AG04449 (cell line): ENCODE results near the gene TTLL11.

Experiments used
- CTCF ChIA-PET: fragments of 350-600 bp; formaldehyde crosslinking; extraction: SDS; loops from one replicate; lab custom pipeline; 2021; ENCODE audit warnings: antibody characterized with exemption; lab: Yijun Ruan, JAX
- POLR2A ChIA-PET: fragments of 400-600, 350-600 bp; formaldehyde crosslinking; extraction: SDS; loops from one replicate; lab custom pipeline; 2020; ENCODE audit warnings: antibody characterized with exemption, inconsistent platforms; lab: Yijun Ruan, JAX
- DNase-seq: peaks from one replicate; pipeline ENCODE4 v3.0.0-alpha.2; 2010; ENCODE audit warnings: low read depth, low spot score
- H3K4me3 ChIP-seq: 2 replicates; pipeline ENCODE4 v1.5.1; 2011; ENCODE audit warnings: low read depth, mild to moderate bottlenecking, control low read depth, low read length
- TF ChIP-seq, protein P1 (sequence below): IDR thresholded peaks from one replicate; pipeline ENCODE4 v1.5.1; 2011; ENCODE audit warnings: mild to moderate bottlenecking, moderate library complexity, low read length, control low read depth, inconsistent platforms; ENCODE audit not compliant: insufficient read depth; ENCODE audit errors: missing control alignments

Gene TTLL11

DNA sequence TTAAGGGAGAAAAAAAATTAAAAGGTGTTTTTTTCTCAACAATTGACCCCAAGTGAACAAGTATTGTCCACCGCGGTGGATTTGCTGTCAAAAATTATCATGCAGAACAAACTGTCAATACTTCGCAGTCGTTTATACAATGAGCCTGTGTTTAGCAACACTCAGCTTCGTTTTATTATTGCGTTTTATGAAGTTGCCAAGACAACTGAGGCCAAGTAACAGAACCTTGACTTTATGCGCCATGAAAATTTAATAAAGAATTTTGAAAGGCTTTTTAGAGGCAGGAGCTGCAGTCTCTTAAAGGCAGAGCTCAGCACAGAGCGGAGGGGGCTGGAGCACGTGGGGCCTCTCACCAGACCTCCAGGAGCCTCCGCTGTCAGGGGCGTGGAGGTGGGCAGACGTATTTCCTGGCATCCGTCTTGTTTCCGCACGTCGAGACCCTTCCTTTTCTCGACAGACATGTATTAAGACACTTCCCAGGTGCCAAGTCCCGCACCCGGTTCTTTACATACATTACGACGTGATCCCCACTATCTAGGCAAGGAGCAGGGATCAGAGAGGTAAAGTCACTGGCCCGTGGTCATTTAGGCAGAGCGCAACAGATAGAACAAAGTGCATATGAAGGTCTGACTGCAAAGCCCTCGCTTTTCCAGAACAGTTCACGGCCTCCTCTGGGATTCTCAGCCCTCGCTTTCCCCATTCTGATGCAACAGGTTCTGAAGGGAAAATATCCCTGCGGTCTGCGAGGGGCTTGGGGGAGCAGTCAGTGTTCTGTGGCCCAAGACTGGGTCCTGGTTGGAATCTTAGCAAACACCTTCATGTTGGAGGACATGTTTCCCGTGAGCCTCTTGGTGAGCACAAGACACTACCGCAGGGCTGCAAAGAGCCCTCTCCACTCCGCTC lies 277.3 kb downstream of the TTLL11 start:
- ChIA-PET CTCF (interaction anchor here (1.2 to 1.7 kb wide), 2 partner anchors 138 to 270 kb away, joined by 3 to 5 read pairs; no protein-coding TSS in a partner anchor), POLR2A (no interaction called here)
- TF ChIP-seq, protein P1, sequence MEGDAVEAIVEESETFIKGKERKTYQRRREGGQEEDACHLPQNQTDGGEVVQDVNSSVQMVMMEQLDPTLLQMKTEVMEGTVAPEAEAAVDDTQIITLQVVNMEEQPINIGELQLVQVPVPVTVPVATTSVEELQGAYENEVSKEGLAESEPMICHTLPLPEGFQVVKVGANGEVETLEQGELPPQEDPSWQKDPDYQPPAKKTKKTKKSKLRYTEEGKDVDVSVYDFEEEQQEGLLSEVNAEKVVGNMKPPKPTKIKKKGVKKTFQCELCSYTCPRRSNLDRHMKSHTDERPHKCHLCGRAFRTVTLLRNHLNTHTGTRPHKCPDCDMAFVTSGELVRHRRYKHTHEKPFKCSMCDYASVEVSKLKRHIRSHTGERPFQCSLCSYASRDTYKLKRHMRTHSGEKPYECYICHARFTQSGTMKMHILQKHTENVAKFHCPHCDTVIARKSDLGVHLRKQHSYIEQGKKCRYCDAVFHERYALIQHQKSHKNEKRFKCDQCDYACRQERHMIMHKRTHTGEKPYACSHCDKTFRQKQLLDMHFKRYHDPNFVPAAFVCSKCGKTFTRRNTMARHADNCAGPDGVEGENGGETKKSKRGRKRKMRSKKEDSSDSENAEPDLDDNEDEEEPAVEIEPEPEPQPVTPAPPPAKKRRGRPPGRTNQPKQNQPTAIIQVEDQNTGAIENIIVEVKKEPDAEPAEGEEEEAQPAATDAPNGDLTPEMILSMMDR = no peak
- DNase-seq = no peak
- no peak overlapping the region for H3K4me3 ChIP-seq

- TF ChIP-seq, protein P1 = no peak
- H3K4me3 ChIP-seq = no peak overlapping the region
- CTCF ChIA-PET = interaction anchor here (1.7 kb wide), 1 partner anchor 269 kb away, joined by 5 read pairs; no protein-coding TSS in a partner anchor
- no peak for DNase-seq
- POLR2A ChIA-PET = no interaction called here
Measured at GRCh38 chr9:121815084-121815483, 278.0 kb downstream of the TTLL11 start.

- CTCF ChIA-PET = interaction anchor here (1.7 kb wide), 1 partner anchor 269 kb away, joined by 5 read pairs; no protein-coding TSS in a partner anchor
- no peak for DNase-seq
- no peak overlapping the region for H3K4me3 ChIP-seq
- TF ChIP-seq, protein P1 = no peak
- POLR2A ChIA-PET = no interaction called here
Measured at GRCh38 chr9:121814594-121814993, 278.5 kb downstream of the TTLL11 start.

GRCh38 chr9:121813519-121814210 lies 279.4 kb downstream of the TTLL11 start:
- CTCF ChIA-PET = no interaction called here
- H3K4me3 ChIP-seq = no peak overlapping the region
- TF ChIP-seq, protein P1 = no peak
- no peak for DNase-seq
- POLR2A ChIA-PET = no interaction called here

- TF ChIP-seq, protein P1 = no peak
- no peak for DNase-seq
- ChIA-PET POLR2A (no interaction called here), CTCF (no interaction called here)
- H3K4me3 ChIP-seq = no peak overlapping the region
Measured at GRCh38 chr9:121812159-121812735, 280.9 kb downstream of the TTLL11 start.
